HCT116 (cell line): ENCODE measurements around the gene LPAR1.

Experiments
- EZH2 ChIP-seq: fragments of 200-600 bp; sonication (generic); IDR thresholded peaks from 2 replicates; pipeline ENCODE4 v1.6.1; 2017; ENCODE audit warnings: antibody characterized with exemption, mixed run types
- TF ChIP-seq, protein P1 (sequence below), 3 experiments: fragments of 200-600 bp in 1 of 3; sonication (generic) in 1 of 3; IDR thresholded peaks in 2 of 3; conservative IDR thresholded peaks in 1 of 3; 2 replicates each; pipeline ENCODE4 v1.5.1; 2012 to 2017; ENCODE audit warnings: low read depth in 2 of 3, low read length in 2 of 3, antibody characterized with exemption in 1 of 3, borderline replicate concordance in 1 of 3, control low read depth in 1 of 3, mild to moderate bottlenecking in 1 of 3, mixed read lengths in 1 of 3, mixed run types in 1 of 3, moderate library complexity in 1 of 3; ENCODE audit not compliant: insufficient read depth in 1 of 3

- TF ChIP-seq, protein P1, sequence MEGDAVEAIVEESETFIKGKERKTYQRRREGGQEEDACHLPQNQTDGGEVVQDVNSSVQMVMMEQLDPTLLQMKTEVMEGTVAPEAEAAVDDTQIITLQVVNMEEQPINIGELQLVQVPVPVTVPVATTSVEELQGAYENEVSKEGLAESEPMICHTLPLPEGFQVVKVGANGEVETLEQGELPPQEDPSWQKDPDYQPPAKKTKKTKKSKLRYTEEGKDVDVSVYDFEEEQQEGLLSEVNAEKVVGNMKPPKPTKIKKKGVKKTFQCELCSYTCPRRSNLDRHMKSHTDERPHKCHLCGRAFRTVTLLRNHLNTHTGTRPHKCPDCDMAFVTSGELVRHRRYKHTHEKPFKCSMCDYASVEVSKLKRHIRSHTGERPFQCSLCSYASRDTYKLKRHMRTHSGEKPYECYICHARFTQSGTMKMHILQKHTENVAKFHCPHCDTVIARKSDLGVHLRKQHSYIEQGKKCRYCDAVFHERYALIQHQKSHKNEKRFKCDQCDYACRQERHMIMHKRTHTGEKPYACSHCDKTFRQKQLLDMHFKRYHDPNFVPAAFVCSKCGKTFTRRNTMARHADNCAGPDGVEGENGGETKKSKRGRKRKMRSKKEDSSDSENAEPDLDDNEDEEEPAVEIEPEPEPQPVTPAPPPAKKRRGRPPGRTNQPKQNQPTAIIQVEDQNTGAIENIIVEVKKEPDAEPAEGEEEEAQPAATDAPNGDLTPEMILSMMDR (IDR thresholded peaks at IDR 0.05 in 2 of 3, conservative IDR thresholded peaks at IDR 0.05 in 1 of 3; ENCODE audit: borderline replicate concordance in 1 of 3, insufficient read depth in 1 of 3, low read depth in 2 of 3, low read length in 2 of 3), result no peak
- TF ChIP-seq EZH2, result no peak
These were observed 58.0 kb downstream of the LPAR1 start for GRCh38 chr9:110980261-110980660.
